ENCODE data around the gene FBXO24.

Gene FBXO24

DNA sequence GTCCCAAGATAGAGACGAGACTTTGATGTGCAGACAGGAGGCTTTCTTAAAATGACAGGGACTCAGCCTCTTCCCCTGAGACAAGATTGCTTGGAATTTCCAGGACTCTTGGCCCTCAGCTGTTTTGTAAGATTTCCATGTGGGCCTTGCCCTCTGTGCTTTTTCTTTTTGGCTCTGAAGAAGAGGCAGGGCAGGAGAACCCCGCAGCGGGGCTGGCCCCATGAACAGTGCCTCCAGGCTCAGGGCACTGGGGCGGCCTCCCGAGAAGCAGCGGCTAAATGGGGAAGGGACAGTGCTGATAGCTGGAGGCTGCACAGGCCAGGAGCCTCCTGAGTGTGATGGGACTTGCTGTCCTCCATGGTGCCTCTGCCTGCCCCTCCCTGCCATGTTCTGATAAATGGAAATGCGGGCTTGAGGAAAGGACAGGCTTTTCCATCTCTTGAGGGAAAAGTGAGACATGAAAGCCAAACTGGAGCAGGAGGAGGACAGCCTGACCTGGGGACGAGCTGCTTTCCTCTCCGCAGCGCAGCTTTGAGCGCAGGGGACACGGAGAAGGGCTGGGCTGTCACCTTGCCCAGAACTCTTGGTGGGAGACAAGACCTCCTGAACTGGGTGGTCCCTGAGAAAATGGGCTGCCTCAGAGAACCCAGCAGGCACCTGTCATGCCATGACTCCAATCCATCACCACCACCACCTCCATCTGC lies 24.5 kb upstream of the FBXO24 start:
- Histone ChIP-seq H3K9me3 (ENCODE audit: insufficient read depth, low read depth, low read length) (no peaks in the 10 kb centered on the region), H3K36me3 (ENCODE audit: insufficient read depth, low read length) (no peaks in the 10 kb centered on the region), H3K4me3 (ENCODE audit: low read length, poor library complexity, severe bottlenecking) (no peak overlapping the region), H3K9me2 (replicated peaks; ENCODE audit: low read depth, low read length) (no peaks in the 10 kb centered on the region), H3K79me2 (ENCODE audit: insufficient read depth, low read length) (no peaks in the 10 kb centered on the region), H3K27me3 (ENCODE audit: insufficient read depth, low read length, poor library complexity, severe bottlenecking) (no peaks in the 10 kb centered on the region), H4K20me1 (ENCODE audit: insufficient read depth, low read length, poor library complexity, severe bottlenecking) (no peaks in the 10 kb centered on the region), H3K9ac (ENCODE audit: low read depth, low read length, poor library complexity, severe bottlenecking) (no peak overlapping the region), H3K4me2 (ENCODE audit: low read depth, low read length, poor library complexity, severe bottlenecking) (no peak overlapping the region), H3F3A (ENCODE audit: low read depth) (no peaks in the 10 kb centered on the region), H3K4me1 (ENCODE audit: insufficient read depth, low read length, poor library complexity, severe bottlenecking) (peaks cover 1% of the 10 kb centered on the region), H2AFZ (ENCODE audit: low read length) (no peak overlapping the region)
- TF ChIP-seq CTCF (conservative IDR thresholded peaks at IDR 0.05; ENCODE audit: low read length) (no peak), EZH2phosphoT487 (IDR thresholded peaks at IDR 0.05; ENCODE audit: borderline replicate concordance) (no peak)

- no peaks in the 10 kb centered on the region for H3F3A ChIP-seq (ENCODE audit: low read depth)
- H3K27me3 ChIP-seq (ENCODE audit: insufficient read depth, low read length, poor library complexity, severe bottlenecking), result no peaks in the 10 kb centered on the region
- no peaks in the 10 kb centered on the region for H3K9me2 ChIP-seq (replicated peaks; ENCODE audit: low read depth, low read length)
- H2AFZ ChIP-seq (ENCODE audit: low read length), result no peak overlapping the region
- no peak overlapping the region for H3K4me3 ChIP-seq (ENCODE audit: low read length, poor library complexity, severe bottlenecking)
- H3K4me2 ChIP-seq (ENCODE audit: low read depth, low read length, poor library complexity, severe bottlenecking), result no peak overlapping the region
- H3K4me1 ChIP-seq (ENCODE audit: insufficient read depth, low read length, poor library complexity, severe bottlenecking), result peaks cover 9% of the 10 kb centered on the region
- no peaks in the 10 kb centered on the region for H3K9me3 ChIP-seq (ENCODE audit: insufficient read depth, low read depth, low read length)
- H3K36me3 ChIP-seq (ENCODE audit: insufficient read depth, low read length), result no peaks in the 10 kb centered on the region
- H4K20me1 ChIP-seq (ENCODE audit: insufficient read depth, low read length, poor library complexity, severe bottlenecking), result no peaks in the 10 kb centered on the region
- H3K9ac ChIP-seq (ENCODE audit: low read depth, low read length, poor library complexity, severe bottlenecking), result no peak overlapping the region
- no peaks in the 10 kb centered on the region for H3K79me2 ChIP-seq (ENCODE audit: insufficient read depth, low read length)
- TF ChIP-seq EZH2phosphoT487 (IDR thresholded peaks at IDR 0.05; ENCODE audit: borderline replicate concordance), result no peak
- no peak for TF ChIP-seq CTCF (conservative IDR thresholded peaks at IDR 0.05; ENCODE audit: low read length)
Observed at GRCh38 chr7:100562195-100563099, 23.7 kb upstream of the FBXO24 start.

GRCh38 chr7:100563100-100563564 lies 23.0 kb upstream of the FBXO24 start:
- no peaks in the 10 kb centered on the region for H3K79me2 ChIP-seq (ENCODE audit: insufficient read depth, low read length)
- no peaks in the 10 kb centered on the region for H3K36me3 ChIP-seq (ENCODE audit: insufficient read depth, low read length)
- H4K20me1 ChIP-seq (ENCODE audit: insufficient read depth, low read length, poor library complexity, severe bottlenecking), result no peaks in the 10 kb centered on the region
- H3K4me1 ChIP-seq (ENCODE audit: insufficient read depth, low read length, poor library complexity, severe bottlenecking), result peaks cover 16% of the 10 kb centered on the region
- no peaks in the 10 kb centered on the region for H3K27me3 ChIP-seq (ENCODE audit: insufficient read depth, low read length, poor library complexity, severe bottlenecking)
- no peaks in the 10 kb centered on the region for H3K9me3 ChIP-seq (ENCODE audit: insufficient read depth, low read depth, low read length)
- H3K4me3 ChIP-seq (ENCODE audit: low read length, poor library complexity, severe bottlenecking), result no peak overlapping the region
- H3K9me2 ChIP-seq (replicated peaks; ENCODE audit: low read depth, low read length), result no peaks in the 10 kb centered on the region
- H3K9ac ChIP-seq (ENCODE audit: low read depth, low read length, poor library complexity, severe bottlenecking), result no peak overlapping the region
- no peak overlapping the region for H3K4me2 ChIP-seq (ENCODE audit: low read depth, low read length, poor library complexity, severe bottlenecking)
- no peak for TF ChIP-seq CTCF (conservative IDR thresholded peaks at IDR 0.05; ENCODE audit: low read length)
- TF ChIP-seq EZH2phosphoT487 (IDR thresholded peaks at IDR 0.05; ENCODE audit: borderline replicate concordance), result no peak
- no peak overlapping the region for H2AFZ ChIP-seq (ENCODE audit: low read length)
- no peaks in the 10 kb centered on the region for H3F3A ChIP-seq (ENCODE audit: low read depth)

Measured in Loucy (cell line).